ENCODE measurements around the gene SAMD7.

Gene SAMD7

GRCh38 chr3:169966951-169967915 lies 55.9 kb downstream of the SAMD7 start:
- DNase-seq = peak; percentile 40

- DNase-seq = no peak
Observed at GRCh38 chr3:169968224-169968885, 57.0 kb downstream of the SAMD7 start.

GRCh38 chr3:169969174-169970095 lies 58.1 kb downstream of the SAMD7 start:
- DNase-seq = no peak

- no peak for DNase-seq
Observed at GRCh38 chr3:169970847-169971246, 59.5 kb downstream of the SAMD7 start.

GRCh38 chr3:169971522-169971921 lies 60.1 kb downstream of the SAMD7 start:
- DNase-seq = no peak

- DNase-seq = no peak
Observed at GRCh38 chr3:169980055-169980454, 68.7 kb downstream of the SAMD7 start.

- no peak for DNase-seq
Observed at GRCh38 chr3:169984292-169984691, 72.9 kb downstream of the SAMD7 start.

All from NCI-H446 treated with DMSO at 0.1 percent for 48 hours (cell line).